DMS114 treated with DMSO at 0.1 percent for 48 hours (cell line): ENCODE data around the gene CFAP99.
A peak's percentile ranks its signal among the peaks of the same experiment; 100 is the strongest.
"Not testable (repeated sequence)": the region's sequence is repeated elsewhere in the genome, so short reads cannot be mapped to it uniquely, and the experiment has no call there.

Experiments used
- DNase-seq: peaks from one replicate; lab custom pipeline; 2025; ENCODE audit not compliant: unreplicated experiment; lab: John Stamatoyannopoulos, UW

CFAP99 gene

DNA sequence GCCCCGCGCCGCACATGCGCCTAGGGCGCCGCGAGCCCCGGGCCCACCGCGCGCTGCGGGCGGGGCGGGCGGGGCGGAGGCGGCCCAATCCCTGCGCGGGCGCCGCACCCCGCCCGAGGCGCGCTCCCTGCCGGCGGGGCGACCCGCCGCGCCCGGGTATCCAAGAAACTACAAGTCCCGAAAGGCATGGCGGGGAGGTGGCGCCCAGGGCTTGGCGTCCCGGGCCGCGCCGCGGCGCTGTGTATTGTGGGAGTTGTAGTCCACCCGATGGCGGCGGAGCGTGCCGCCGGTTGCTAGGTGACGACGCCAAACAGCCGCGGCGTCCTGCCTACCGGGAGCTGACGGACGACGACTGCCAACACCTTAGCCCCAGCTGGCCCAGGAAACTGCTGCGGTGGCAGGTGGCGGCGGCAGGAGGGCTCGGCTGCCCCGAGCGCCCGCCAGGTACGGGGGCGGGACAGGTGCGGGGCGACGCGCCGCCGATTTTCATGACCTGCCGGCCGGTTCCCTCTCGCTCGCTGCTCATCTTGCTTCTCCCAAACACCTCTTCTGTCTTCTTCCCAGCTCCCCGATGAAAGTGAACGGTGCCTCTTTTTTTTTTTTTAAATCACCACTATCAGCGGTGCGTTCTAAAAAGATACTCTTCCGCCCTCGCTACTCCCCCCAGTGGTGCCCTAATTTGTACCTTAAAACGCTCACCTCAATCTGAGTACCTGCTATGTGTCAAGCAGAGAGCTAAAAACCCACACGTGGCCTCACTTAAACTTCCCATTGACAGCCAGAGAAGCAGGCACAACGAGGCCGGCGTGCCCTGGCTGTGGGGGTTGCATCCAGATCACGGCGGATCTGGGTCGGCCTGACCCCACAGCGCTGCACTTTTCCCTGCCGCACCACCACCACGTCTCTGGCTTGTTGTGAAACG is at the start of gene CFAP99:
CFAP99 (plus strand) TSS at position 306 of the 922 bp plus-strand sequence.
- peak; percentile 84 for DNase-seq

DNA sequence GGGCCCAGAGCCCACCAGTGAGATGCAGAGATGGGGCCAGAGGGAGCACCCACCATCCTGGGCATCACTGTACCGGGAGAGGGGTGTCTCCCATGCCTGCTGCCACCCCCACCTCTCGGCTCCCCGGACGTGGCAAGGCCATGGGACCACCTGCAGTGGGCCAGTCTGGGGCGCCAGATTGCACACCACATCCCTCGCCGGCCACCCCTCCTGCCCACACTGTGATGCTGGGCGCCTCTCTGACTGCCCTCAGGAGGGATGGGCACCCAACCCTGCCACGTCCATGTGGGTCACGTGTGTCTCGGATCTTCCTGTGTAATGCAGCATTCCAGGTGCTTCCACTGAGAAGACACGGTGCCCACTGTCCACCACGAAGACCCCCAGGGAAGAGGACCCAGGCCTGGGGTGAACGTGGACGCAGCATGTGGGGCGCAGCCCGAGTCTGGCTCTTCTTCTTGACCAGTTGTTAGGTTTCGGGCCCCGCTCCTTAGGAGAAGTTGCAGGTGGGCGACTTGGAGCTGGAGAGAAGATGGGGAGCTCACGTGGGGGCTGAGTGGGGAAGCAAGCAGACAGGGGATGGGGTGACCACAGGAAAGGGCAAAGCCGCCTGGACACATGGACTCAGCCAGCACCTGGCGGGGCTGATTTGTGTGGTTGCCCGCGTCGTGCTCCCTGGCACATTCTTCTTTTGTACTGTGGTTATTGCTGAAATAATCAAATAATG is 48.0 kb upstream of the CFAP99 start:
- DNase-seq, result no peak

DNA sequence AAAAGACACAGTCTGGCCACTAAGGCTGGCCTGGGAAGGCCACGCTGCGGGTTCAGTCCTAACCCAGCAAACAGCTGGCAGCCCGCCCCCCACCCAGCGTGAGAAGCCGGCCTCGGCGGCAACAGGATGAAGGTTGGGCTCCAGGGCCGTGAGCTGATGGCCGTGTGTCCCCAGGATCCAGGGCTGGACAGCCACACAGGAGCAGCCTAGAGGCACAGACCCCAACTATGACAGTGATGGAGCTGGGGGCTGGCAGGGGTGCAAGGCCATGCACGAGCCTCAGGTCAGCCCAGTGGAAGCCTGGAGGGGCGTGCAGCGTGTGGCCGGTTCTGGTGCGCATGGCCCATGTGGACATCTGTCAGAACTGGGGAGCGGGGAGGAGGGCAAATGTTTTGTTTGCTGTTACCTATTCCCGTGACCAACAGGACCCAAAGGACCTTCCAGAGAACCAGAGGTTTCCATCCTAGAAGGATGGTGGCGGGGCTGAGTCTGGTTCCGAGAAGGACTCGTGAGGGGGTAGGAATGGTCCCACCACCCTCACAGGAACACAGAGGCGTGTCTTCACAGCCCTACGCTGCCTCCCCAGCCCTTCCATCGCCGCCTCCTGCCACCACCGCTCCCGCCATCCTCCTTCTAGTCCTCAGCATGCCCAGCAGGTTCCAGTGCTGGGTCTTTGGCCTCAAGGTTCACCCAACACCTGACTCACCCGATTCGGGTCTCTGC is 46.8 kb upstream of the CFAP99 start:
- DNase-seq, result no peak

DNA sequence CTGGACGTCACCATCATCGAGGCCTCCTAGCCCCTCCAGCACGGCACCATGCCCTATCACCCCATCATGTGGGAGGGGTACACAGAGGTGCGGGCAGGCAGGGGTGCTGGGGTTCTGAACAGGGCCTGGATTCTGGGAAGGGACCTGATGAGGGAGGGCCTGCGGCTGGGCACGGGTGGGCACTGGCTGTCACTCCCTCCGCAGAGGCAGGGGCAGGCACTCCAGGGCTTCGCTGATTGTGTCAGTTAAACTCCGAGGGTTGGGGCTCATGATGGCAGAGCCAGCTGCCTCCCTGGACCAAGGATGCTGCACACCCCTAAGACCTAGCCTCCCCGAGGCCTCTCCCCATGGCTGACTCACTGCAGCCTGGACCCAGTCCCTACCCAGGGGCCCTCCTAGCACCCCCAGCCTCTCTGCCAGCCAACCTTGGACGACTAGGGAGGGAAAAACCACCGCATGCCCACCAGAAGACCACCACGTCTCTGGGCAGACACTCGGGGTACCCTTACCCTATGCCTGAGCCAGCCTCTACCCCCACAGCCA is 46.2 kb upstream of the CFAP99 start:
- DNase-seq, result no peak

DNA sequence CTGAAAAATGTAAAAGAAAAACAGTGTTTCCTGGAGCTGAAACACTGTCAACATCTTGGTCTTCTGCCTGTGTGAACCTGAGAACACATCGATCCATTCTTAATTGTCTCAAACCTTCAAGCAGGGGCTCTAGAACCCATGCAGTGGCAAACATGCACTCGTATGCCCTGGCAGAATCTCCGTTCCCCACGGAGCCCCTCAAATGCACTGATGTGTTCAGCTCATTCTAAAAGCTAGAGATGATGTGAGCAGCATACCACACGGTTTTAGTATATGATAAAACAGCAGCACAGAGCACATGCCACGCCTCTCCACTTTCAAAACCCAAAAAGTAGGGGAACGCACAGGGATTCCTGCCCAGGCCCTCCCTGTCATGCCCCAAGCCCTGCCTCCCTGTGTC is 45.2 kb upstream of the CFAP99 start:
- no peak for DNase-seq

DNA sequence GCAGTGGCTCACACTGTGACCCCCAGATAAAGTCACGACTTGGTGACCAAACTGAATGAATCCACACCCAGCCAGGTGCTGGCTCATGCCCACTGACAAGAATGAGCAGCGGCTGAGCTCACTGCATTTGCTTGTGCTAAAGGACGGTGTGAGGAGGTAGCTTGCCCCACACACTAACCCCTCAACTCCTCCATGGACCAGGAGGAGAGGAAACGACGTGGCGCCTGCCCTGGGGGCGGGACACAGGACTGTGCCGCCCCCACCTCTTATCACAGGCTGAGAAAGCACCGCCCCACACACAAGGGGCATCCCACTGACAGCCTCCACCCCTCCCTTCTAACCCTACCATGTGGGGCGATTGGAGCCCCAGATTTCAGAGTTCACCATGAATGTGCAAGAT is 43.3 kb upstream of the CFAP99 start:
- DNase-seq, result no peak

DNA sequence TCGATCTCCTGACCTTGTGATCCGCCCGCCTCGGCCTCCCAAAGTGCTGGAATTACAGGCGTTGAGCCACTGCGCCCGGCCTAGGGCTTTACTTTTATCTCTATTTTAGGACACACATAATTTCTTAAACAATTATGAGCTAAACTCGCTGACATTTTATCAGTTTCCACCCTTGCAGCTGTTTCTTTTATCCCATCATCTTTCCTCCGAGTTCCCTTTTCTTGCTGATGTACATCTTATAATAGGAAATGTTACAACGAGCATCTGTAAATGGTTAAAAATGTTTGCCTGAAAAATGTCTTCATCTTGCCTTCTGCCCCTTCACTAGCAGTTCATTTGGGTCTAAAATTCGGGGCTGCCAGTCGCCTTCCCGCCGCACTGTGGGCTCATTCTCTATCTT is 41.5 kb upstream of the CFAP99 start:
- DNase-seq, result no peak

DNA sequence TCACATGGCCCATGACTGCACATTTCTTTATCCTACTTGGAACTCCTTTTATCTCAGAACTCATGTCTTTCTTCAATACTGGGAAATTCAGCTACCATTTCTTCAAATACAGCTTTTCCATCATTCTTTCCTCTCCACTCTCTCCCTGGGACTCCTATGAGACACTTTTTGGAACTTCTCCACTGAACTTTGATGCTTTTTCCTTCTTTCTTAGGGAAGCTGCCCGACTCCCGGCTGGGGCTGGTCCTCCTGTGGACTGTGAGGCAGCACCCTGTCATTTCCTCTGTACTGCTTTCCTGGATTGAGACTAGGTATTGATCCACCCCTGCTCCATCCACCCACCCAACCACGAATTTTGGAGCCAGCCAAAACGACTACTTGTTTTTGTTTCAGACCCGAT is 40.4 kb upstream of the CFAP99 start:
- no peak for DNase-seq

DNA sequence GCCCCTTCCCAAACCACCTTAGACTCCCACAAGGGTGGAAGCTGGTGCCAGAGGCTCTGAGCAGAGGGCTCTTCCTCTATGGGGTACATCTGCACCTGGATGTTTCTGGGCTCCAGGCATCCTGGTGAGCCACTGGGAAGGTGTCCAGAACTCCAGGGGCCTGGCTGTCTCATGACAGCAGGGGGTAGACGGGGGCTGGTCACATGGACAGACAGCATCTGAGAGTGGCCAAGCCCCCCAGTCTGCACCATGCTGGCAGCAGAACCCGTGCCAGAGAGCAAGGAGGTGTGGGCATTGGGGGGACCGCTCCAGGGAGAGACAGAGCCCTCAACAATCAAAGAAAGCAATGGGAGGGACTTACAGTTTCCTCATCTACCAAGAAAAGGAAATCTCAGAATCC is 39.9 kb upstream of the CFAP99 start:
- DNase-seq, result no peak

DNA sequence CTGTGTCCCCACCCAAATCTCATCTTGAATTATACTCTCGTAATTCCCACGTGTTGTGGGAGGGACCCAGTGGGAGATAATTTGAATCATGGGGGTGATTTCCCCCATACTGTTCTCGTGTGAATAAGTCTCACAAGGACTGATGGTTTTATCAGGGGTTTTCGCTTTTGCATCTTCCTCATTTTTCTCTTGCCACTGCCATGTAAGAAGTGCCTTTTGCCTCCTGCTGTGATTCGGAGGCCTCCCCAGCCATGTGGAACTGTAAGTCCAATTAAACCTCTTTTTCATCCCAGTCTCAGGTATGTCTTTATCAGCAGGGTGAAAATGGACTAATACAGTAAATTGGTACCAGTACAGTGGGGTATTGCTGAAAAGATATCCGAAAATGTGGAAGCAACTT is 38.2 kb upstream of the CFAP99 start:
- not testable (repeated sequence) for DNase-seq

DNA sequence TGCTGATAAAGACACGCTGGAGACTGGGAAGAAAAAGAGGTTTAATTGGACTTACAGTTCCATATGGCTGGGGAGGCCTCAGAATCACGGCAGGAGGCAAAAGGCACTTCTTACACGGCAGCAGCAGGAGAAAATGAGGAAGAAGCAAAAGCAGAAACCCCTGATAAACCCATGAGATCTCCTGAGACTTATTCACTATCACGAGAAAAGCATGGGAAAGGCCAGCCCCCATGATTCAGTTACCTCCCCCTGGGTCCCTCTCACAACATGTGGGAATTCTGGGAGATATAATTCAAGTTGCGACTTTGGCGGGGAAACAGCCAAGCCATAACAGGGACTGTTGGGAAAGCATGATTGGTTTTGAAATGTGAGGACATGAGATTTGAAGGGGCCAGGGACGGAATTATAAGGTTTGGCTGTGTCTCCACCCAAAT is 36.0 kb upstream of the CFAP99 start:
- DNase-seq, result not testable (repeated sequence)

DNA sequence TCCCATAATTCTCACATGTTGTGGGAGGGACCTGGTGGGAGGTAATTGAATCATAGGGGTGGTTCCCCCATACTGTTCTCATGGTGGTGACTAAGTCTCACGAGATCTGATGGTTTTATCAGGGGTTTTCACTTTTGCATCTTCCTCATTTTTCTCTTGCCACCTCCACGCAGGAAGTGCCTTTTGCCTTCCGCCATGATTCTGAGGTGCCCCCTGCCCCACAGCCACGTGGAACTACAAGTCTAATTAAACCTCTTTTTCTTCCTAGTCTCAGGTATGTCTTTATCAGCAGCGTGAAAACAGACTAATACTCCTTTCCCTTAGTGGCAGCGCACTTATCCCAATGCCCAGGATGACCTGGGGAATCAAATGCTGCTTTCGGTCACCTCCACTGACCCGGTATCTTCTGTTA is 35.5 kb upstream of the CFAP99 start:
- DNase-seq, result not testable (repeated sequence)

DNA sequence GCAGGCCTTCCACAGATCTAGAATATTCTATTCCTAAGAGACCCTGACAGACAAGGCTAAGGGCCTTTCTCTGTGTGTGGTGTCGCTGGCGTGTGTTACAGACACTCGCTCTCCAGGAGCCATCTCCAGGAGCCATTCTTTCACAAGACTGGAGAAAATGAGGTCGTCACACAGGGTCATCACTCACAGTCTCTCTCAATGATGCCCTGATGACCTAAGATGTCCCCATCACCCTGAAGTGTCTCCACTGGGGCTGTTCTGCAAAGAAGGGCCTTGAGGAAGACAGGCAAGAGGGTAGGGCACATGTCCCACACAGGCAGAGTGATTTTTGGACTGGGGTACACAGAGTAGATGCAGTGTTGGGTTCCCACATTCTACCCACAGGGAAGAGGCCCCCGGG is 35.0 kb upstream of the CFAP99 start:
- DNase-seq, result no peak

DNA sequence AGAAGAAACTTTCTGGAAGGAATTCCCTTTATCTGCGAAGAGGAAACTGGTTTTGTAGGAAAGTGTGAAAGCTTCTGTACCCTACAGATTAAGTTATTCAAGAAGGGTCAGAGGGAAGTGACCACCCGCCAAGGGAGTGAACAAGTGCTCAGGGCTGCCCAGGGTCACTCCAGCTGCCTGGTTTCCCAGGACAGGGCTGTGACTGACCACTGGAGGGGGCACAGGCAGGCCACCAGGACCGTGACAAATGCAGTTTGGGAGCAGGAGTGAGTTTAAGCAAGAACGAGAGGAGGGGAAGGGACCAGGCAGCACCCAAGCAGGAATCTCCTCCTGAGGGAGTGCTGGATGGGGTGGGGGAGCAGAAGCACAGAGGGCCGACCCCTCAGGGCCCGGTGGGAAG is 34.5 kb upstream of the CFAP99 start:
- no peak for DNase-seq

DNA sequence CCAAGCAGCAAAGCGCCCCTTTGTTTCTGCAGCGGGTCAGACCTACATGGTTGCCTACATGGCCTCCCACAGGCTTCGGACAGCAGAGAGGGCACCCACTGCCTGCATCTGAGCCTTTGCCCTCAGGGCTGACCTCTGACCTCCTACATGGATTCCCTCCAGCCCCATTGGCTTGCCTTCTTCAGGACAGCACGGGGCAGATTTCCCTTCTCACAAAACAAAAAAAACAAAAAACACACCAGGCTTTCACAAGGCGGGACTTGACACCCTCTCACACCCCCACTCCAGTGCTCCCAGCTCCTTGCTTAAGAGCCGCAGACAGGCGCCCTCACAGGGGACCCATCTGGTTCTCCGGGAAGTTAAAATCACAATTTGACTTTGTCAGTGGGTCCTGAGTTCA is 33.2 kb upstream of the CFAP99 start:
- DNase-seq, result no peak

DNA sequence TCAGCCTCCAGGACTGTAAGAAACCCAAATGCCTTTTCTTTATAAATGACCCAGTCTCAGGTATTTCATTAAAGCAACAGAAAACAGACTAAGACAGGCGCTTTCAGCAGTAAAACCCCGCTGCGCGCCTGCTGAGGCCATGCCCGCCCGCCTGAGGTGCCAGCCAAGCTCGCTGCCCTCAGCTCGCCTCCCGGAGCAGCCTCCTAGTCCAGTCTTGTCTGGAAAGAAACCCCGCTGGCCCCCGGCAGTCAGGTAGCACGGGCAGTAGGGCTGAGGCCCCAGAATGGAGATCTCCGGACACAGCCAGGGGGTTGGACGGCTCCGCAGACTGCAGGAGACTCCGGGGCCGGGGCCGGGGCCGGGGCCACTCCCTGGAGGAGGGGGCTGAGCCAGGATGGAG is 32.0 kb upstream of the CFAP99 start:
- no peak for DNase-seq

DNA sequence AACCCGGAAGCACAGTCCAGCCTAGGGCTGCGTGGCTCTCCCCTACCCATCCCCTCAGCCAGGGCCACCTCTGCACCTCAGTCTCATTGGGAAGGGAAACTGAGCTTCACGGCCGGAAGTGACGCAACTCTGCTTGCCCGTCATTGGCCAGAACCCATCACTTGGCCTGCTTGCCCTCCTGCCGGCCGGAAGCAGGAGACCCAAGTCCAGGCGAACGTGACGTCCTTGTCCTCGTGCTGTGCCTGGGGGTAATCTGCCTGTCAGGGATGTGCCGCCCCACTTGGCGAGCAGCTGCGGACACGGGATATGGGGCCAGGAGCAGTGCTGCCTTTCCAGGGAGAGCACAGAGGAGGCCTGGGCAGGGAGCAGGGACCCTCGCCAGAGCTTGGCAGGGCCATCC is 31.5 kb upstream of the CFAP99 start:
- no peak for DNase-seq

DNA sequence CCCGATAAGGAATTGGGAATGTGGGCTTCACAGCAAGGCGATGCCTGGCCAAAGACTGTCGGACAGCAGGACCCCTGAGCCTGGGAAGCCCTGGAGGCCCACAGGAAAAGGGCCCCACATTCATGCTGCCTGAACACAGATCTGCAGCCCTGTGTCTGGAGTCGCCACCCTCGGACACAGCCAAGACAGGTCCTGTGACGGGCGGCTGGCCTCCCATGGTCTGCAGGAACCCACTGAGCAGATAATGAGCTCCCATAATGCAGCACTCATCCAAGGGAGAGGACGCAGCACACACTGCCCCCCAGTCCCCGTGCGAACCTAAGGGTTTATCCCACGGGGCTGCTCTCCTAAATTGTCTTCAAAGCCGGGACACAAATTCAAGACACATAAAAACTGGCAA is 30.9 kb upstream of the CFAP99 start:
- no peak for DNase-seq

DNA sequence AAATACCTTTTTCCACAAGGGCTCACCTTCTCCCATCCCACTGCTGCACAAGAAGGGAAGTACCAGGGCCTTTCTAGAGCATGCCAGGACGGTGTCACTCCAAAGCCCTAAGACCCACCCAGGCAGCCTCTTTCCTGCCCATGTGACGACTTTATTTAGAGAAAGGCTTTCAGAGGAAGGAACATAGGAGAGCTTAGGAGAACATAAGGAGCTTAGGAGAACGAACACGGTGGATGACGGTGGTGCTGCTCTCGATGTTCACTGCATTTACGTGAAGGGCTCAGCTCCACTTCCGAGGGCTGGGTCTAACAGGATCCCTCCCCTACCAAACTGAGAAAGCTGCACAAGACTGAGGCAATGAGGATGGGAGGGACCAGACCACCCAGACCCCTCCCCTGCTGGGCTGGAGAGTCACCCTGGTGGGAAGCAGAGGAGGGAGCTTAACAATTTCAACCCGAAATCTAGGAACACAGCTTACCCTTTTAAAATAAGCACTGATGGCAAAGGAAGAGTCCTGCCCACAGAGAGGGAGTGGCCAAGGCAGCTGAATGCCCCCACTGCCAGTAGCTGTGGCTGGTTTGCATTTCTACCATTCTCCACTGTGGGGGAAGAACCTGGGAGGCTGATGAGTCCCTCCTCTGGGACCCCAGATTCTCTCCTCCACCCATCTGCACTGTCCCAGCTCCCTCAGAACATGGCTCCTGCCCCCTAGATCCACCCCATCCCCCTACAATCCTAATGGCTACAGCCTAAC is 30.1 kb upstream of the CFAP99 start:
- DNase-seq, result no peak

DNA sequence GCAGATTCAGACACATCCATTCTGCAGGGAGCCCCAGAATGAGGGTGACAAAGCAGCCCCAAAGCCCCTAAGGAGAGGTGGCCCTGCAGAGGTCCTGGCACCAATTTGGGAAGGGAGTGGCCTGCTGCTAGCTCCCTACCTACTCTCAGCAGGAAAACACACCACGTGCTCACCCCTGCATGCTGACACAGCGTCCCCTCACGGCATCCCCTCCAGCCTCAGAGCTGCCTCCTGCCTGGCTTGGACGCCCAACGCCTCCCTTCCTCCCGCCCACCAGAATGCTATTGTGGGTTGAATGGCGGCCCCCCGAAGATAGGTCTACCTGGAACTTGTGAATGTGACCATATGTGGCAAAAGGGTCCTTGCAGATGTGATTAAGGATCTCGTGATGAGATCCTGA is 29.1 kb upstream of the CFAP99 start:
- no peak for DNase-seq

DNA sequence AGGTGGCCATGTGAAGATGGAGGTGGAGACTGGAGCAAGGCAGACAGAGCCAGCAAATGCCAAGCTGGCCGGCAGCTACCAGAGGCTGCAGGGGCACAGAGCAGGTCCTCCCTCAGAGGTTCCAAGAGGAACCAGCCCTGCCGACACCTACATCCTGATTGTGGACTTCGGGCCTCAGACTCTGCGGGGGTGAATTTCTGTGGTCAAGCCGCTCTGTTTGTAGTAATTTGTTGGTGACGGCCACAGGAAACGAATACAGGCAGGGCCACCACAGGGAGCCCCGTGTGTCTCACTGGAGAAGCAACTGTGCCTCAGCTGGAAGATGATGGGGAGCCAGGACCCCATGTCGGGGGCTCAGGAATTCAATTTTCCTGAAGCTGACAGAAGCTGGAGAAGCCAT is 28.6 kb upstream of the CFAP99 start:
- no peak for DNase-seq
